ENCODE results near the gene LINS1.
A peak's percentile ranks its signal among the peaks of the same experiment; 100 is the strongest.
"Not testable (repeated sequence)": the region's sequence is repeated elsewhere in the genome, so short reads cannot be mapped to it uniquely, and the experiment has no call there.

Gene LINS1

DNA sequence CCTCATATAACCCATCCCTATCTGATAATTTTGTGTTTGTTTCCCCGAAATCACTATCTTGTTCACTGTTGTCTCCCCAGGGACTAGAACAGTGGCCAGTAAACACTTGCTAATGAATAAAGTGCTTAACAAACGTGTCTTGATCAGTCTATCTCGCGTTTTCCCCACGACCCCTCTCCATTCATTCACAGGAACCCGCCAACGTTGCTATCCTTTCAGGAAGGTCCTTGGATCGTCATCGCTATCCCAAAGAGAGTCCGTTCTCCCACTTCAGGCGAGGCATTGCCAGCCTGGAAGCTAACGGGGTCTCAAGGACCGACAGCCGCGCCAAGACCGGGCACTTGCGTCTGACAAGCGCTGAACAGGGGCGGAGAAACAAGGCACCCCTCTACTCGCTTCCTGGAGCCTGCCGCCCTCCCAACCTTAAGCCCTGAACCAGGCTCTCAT, 344 bp downstream of the LINS1 start:
- no peak for DNase-seq (ENCODE audit: low read depth in 1 of 2, low spot score in 1 of 2)

DNA sequence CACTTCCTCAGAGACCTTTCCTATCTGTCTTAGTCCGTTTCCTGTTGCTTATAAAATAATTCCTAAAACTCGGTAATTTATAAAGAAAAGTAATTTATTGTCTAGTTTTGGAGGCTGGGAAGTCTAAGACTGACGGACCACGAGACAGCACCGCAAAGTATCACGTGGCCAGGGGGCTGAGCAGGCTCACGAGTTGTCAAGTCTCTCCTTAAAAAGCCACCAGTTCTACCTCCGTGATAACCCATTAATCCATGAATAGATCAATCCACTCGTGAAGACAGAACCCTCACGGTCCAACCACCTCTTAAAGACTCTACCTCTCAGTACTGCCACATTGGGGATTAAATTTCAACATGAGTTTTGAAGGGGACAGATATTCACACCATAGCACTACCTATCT, 821 bp downstream of the LINS1 start:
- DNase-seq (ENCODE audit: low read depth in 1 of 2, low spot score in 1 of 2), result peak in 1 of 2 donors; percentile 13

DNA sequence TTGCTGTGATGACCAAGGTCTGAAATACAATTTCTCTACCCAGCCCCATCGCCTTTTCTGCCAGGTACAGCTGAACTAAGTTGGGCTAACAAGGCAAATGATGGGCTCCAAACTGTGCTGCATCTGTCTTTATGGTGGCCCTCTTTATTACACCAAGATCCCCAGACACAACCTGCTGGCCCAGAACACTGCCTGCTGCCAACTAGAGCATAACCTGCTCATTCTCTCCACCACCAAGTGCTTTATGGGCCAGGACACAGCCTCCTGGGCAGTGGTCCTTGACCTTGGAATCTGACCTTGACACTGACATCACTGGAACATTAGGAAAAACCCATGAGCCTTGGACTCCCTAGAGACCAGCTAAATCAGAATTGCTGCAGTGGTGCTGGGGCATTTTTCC, 3.3 kb downstream of the LINS1 start:
- DNase-seq (ENCODE audit: low read depth in 1 of 2, low spot score in 1 of 2), result no peak

DNA sequence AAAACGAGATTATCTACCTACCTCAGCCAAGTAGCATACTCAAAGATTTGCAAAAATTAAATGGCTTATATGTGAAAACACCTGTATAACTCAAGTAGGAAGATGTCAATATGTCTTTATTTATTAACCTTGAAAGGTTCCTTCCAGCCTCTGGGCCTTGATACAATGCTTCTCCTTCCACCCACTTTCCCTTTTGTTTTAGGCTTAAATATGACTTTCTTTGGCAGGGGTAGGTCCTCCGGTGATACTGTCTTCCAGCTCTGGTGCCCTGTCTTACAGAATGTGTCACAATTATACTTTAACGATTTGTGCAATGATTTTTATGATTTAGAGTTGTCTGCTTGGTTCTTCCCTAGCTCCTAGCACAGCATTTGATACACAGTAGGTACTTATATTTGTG, 4.1 kb downstream of the LINS1 start:
- no peak for DNase-seq (ENCODE audit: low read depth in 1 of 2, low spot score in 1 of 2)

DNA sequence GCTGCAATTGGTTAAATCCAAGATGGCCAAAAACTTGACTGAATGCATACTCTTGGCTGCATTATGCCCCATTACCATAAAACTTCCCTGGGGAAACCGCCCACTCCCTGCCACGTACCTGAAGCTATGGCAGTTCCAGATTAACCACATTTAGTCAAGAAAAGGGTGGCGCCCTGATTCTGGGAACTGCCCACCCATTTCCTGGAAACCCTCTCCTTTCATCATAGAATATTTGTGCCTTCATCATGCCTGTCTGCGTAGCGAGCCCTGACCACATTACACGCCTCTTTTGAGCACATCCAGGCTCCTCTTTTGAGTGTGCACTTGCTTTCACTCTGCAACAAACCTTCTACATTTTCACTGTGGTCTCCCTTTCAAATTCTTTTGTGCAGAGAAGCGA, 5.2 kb downstream of the LINS1 start:
- DNase-seq (ENCODE audit: low read depth in 1 of 2, low spot score in 1 of 2), result peak; percentile 81 to 91

DNA sequence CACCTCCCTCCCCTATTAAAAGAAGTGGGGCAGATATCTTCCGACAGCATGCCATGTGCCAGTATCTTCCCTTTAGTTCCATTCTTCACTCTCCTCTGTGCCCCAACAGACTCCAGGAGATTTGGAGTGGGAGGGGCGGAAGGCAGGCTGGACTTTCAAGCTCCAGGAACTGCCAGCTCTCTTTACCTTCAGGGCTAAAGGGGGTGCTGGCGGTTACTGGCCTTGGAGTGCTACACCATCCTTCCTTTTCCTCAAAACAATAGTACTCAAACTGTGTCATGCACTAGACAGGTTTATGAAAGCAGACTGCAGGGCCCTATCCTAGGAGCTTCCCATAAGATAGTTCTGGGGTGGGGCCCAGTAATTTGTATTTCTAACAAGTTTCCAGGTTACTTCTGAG, 6.0 kb downstream of the LINS1 start:
- no peak for DNase-seq (ENCODE audit: low read depth in 1 of 2, low spot score in 1 of 2)

DNA sequence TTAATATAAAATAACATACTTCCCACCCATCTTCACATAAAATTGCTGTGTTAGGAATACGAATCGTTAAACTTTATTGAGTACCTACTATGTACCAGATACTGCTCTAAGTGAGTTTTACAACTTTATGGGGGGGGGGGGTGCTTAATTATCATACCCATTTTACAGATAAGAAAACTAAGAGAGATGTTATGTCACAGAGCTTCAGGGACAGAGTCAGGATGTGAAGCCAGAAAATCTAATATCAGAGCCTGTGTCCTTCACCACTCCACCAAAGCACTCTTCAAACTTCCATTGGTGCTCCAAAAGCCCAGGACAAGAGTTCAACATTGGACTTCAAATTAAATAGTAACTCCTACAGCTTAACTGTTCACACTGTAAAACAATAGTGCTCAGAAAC, 8.6 kb downstream of the LINS1 start:
- no peak for DNase-seq (ENCODE audit: low read depth in 1 of 2, low spot score in 1 of 2)

DNA sequence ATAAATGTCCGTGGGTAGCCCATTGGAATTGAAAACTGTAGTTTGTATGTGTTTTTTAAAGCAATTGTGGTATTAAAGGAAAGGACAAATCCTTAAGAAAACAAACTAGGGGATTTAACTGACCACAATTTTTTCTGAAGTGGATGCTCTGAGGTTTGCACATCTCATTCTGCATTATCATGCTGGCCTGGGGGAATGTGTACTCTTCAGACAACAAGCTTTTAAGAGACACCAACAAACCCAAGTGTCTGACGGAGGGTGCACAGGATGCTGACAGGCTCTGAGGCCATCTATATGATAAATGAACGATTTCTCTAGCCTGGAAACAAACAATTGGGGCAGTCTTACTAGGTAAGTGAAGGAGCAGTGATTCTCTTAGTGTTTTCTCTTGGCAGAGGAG, 9.1 kb downstream of the LINS1 start:
- DNase-seq (ENCODE audit: low read depth in 1 of 2, low spot score in 1 of 2), result no peak

DNA sequence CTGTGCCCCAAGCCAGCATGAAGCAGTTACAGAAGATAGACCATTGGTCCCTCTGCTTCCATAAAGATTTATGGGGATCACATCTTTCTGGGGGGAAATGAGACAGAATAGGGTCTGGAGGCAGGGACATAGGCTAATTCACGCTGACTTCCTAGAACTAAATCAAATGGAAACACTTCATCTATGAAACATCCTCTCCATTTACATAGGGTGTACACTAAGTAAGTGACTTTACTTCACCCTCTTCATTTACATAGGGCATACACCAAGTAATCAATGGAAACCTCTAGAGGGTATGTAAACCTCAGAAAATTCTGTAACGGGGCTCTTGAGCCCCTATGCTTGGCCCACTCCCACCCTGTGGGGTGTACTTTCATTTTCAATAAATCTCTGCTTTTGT, 10.1 kb downstream of the LINS1 start:
- DNase-seq (ENCODE audit: low read depth in 1 of 2, low spot score in 1 of 2), result no peak

DNA sequence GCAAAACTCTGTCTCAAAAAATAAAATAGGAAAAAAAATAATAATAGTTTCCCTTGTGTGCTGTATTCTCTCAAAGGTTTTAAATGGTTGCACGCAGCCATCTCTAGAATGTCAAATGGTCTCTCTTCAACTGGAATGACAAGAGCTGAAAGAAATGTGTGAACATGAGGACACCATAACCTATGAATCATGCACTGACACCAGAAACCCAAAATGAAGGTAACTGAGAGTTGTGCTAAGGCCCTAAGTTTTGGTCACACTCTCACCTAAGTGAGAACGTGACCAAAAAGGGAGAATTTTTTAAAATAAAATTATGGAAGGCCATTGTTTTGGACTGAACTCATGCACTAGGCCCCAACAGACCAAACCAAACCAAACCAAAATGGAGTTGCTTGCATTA, 10.8 kb downstream of the LINS1 start:
- DNase-seq (ENCODE audit: low read depth in 1 of 2, low spot score in 1 of 2), result not testable (repeated sequence)

DNA sequence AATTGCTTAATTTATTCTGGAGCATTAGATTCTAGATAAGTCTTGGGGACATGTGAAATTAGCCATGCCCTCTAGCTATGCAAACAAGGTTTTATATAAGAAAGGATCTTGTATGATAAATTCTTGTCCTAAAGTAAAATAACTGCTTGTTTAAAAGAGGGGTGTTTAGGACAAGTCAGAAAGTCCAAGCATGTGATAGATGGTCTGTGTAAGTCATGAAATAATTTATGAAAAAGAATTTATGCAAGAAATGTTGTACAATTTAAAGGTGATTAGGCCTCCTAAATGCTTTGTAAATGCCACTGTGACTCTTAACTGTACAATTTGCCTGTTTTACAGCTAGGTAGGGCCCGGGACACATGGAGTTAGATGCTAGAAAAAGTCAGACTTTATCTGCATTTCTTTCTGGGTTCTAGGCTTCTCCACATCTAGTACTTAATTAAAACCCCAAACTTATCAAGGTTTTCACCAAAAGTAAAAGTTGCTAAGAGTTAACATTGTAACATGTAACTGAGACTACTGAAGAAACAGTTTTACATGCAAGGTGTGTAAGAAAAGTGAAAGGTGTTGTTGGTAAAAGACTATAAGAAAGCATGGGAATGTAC, 13.2 kb downstream of the LINS1 start:
- DNase-seq (ENCODE audit: low read depth in 1 of 2, low spot score in 1 of 2), result no peak

DNA sequence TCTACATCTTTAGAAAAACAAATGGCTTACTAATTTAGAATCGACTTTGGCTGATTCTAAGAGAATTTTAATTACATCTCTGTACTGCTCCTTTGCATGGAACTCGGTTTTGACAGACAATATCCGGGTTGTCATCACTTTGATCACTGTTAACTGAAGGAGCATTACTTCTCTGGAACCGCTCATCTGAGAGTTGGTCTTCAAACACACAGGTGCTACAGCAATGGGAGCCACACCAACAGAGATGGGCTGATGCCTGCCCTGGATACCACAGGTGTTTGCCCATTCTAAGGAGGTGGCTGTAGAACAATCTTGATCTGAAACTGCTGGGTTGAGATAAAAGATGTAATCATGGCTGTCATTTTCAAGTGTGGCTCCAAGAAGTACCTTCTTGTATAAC, 21.6 kb downstream of the LINS1 start:
- DNase-seq (ENCODE audit: low read depth in 1 of 2, low spot score in 1 of 2), result no peak

DNA sequence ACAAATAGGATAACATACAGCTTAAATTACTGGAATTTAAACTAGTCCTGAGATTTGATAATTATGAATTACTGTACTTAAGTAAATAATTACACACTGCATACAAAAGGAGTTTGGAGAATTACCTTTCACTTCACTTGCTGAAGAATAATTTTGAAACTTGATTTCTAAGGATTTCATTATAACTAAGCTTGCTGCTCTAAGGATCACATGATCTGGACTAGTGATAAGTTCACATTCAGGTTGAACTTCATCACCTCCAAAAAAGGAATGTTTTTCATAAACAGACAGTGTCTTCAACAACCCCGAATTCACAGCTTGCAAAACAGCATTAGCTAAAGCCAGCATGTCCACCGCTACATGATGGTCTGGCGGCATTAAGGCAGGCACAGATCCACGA, 28.5 kb downstream of the LINS1 start:
- DNase-seq (ENCODE audit: low read depth in 1 of 2, low spot score in 1 of 2), result no peak

DNA sequence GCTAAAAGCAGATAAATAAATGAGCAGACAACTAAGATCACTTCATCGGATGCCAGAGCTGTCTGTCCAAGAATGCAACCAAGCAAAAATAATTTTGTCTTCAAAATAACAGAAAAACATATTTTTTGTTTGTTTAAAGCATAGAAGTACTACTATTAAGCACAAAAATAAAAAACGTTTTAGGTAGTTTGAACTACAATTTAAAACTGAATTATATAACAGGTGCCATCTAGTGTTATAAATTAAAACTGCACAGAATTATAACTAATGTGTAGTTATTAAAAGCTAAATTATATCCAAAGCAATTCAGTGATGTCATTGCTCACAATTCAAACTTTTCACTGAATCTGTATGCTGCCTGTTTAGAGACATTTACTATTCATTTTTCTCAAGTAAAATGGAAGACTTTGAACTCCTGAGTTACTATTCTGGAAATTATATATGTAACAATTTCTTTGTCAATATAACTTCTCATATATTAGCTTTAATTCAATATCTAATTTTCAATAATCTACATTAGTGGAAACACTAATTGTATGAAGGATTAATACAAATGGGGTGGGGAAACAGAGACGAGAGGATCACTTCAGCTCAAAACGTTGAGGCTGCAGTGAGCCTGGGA, 29.5 kb downstream of the LINS1 start:
- DNase-seq (ENCODE audit: low read depth in 1 of 2, low spot score in 1 of 2), result no peak

DNA sequence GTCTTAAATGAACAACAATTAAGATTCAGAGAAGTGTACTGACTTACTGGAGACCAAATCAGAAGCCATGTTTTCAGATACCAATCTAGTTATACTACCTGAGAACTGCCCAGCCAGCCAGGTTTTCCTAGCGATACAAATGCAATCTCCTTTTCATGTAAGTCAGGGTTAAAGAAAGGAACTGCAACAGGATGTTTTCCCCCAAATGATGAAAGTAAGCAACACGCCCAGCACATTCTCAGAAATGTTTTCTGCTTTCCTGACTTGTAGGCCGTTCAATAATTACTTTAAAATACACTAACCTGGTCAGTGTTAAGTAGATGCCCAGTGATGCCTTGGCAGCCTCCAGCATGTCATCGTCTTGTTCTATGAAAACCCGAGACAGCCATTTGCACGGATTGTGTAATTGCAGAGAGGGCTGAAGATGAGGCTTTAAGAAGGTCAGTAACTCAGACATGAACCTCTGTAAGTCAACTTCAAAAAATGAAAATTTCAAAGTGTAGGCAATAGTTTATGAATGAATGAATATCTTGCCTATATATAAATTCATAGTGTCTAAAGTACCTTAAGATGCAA, 30.3 kb downstream of the LINS1 start:
- no peak for DNase-seq (ENCODE audit: low read depth in 1 of 2, low spot score in 1 of 2)

DNA sequence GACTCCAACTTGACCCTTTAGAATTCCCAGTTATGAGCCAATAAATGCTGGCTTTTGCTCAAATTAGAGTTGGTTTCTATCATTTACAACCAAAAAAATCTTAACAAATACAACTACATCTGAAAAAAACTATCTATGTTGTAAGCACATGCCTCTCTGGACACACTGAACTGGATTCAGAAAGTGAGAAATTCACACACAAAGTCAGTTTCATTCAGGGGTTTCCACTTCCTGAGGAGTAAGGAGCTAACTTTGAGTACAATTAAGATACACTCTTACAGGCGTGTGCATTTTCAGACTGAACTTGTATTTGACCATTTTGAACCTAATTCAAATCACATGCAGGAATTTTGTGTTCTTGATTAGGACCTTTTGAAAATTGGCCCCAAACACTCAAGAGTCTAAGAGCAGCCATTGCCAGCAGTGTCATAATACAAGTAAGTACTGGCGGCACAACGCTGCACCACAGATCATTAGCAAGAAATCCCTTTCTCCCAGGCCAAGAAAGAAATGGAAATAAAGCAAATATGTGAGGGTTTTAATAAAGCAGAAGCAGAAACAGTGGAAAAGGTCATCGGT, 31.2 kb downstream of the LINS1 start:
- DNase-seq (ENCODE audit: low read depth in 1 of 2, low spot score in 1 of 2), result no peak

DNA sequence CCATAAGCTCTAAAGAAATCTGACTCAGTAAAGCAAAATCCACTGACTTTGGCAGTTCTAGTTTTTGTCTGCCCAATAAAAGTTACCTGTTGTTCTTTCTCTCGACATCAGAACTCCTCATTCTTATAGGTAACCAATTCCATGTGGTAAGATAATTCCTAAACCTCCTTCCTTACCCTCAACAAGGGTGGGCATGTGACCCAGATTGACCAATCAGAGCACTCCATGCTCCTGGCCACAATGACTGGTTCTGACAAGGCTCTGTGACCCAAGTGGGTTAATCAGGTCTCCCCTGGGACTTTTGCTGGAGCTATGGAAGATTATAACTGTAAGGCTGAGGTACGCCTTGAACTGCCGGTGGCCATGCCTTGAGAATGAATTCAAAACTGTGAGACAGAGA, 31.7 kb downstream of the LINS1 start:
- no peak for DNase-seq (ENCODE audit: low read depth in 1 of 2, low spot score in 1 of 2)

DNA sequence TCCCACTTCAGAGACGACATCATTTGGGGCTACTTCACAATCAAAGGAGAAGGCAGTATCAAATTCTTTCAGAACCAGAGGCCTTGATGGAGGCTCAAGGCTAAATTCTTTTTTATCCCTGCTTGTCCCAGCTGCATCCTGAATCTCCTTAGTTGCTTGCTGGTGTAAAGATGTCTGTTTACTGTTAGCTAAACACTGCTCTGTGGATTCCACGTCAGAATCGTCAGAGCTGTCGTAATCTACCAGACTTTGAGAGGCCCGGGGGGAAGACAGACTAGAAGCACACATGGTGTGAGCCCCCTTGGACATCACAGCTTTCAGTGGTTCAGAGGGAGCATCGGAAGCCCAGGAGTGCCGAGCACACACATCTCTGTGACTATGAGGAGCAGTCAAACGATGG, 32.6 kb downstream of the LINS1 start:
- no peak for DNase-seq (ENCODE audit: low read depth in 1 of 2, low spot score in 1 of 2)

DNA sequence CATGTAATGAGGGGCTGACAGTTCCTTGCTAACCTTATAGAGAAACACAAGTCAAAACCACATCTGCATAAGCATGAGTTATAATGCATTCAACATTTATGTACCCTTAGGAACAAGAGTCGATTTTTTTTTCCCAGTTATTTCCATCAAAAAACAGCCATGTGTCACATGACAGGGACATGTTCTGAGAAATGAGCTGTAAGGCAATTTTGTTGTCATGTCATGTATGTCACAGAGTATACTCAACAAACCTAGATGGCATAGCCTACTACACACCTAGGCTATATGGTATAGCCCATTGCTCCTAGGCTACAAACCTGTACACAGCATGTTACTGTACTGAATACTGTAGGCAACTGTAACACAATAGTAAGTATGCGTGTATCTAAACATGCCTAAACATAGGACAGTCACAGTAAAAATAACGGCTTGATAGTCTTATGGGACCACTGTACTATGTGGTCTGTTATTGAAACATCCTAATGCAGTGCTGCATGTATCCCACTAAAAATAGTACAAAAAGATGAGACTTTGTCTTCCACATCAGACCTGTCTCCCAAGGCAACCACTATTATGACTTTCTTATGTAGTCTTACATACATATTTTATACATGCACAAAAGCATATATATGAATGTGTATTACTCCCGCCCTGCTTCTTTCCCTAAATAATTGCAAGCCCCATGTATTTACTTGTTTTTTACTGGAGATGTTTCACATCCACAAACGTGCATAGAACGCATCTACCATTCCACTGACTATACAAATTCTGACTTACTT, 34.9 kb downstream of the LINS1 start:
- DNase-seq (ENCODE audit: low read depth in 1 of 2, low spot score in 1 of 2), result no peak

DNA sequence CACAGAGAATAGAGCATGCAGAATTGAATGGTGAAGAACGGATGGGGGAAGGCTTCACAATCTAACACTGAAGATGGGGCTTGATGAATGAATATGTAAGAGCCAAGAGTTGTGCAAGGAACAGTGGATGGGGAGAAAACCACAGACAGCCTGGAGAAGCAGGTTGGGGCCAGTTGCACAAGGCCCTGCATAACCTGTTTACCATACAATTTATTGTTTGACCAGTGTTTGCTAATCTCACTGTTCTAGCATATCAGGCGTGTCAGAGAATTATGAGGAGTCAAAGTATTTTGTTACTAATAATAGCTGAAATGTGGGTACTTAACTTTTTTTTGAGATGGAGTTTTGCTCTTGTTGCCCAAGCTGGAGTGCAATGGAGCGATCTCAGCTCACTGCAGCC, 36.4 kb downstream of the LINS1 start:
- no peak for DNase-seq (ENCODE audit: low read depth in 1 of 2, low spot score in 1 of 2)

DNA sequence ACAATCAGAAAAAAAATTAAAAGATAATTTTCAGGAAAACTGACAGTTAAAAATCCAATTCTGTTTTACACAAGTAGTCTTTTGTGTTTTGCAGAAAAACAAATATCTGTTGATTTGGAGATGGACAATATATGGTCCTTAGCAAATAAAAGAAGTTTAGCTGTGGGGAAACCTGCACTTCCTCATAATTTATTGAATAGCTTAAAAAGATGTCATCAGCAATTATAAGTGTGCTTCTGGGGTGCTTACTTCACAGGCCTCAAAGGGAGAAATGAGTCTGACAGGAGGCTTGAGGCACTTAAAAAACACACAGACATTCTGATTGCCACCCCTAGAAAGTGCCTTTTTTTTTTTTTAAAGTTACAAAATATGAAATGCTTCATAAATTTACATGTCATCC, 41.7 kb downstream of the LINS1 start:
- no peak for DNase-seq (ENCODE audit: low read depth in 1 of 2, low spot score in 1 of 2)

DNA sequence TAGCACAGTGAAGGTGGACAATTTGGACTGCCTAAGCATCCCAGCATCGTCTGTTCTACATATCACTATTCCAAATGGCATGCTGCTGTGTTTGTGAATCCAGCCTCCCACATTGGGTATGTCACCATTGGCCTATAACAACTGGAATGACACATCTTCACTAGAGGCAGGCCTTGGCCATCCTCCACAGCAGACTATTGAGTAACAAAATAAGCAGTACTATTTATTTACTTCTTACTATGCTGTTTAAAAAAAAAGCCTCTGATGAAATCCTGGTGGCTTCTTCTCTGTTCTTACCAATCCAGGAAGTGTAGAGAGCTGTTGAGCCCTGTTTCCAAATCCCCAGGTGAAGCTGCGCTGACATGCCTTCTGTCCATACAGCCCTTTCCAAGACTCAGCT, 42.7 kb downstream of the LINS1 start:
- DNase-seq (ENCODE audit: low read depth in 1 of 2, low spot score in 1 of 2), result no peak
